Raji (cell line): Measurements from ENCODE around the gene RPS28.

ENCODE experiments used
- POLR2A ChIP-seq: IDR thresholded peaks from 2 replicates; pipeline ENCODE4 v1.6.1; 2011; ENCODE audit warnings: low read depth, low read length, control low read depth; ENCODE audit not compliant: insufficient read depth

RPS28 gene

DNA sequence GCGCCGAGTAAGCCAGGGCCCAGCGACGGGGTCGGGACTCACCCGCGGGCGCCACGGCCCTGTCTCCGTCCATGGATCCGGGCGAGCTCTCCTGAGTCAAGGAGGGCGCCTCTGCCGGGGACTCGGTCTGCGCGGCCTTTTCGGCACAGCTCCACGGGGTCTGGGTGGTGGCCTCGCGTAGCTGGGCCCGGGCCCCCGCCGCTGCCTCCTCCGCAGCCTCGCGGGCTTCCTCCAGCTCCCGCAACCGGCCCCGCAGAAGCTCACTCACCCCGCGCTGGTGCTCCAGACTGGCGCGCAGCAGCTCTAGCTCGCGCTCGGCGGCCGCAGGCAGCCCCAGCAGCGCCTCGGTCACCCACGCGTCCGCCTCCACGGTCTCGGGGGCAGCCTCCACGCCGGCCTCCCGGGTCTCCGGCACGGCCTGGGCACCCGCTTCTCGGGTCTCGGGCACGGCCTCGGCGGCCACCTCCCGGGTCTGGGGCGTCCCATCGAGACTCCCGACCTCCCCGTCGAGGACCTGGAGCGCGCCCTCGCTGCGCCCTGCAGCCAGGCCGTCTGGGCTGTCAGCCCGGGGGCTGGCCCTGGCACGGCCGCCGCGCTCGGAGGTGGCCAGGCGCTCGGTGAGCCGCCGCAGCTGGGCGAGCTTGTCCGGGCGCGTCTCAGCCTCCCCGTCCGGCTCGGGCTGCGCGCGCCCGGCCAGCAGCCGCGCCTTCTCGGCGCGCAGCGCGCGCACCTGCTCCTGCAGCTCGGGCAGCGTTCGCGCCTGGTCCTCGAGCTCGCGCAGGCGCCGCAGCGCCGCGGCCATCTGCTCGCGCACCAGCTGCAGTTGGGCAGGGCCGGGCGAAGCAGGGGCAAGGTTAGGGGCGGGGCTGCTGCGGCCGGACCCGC lies 13.4 kb downstream of the RPS28 start:
- no peak for TF ChIP-seq POLR2A

DNA sequence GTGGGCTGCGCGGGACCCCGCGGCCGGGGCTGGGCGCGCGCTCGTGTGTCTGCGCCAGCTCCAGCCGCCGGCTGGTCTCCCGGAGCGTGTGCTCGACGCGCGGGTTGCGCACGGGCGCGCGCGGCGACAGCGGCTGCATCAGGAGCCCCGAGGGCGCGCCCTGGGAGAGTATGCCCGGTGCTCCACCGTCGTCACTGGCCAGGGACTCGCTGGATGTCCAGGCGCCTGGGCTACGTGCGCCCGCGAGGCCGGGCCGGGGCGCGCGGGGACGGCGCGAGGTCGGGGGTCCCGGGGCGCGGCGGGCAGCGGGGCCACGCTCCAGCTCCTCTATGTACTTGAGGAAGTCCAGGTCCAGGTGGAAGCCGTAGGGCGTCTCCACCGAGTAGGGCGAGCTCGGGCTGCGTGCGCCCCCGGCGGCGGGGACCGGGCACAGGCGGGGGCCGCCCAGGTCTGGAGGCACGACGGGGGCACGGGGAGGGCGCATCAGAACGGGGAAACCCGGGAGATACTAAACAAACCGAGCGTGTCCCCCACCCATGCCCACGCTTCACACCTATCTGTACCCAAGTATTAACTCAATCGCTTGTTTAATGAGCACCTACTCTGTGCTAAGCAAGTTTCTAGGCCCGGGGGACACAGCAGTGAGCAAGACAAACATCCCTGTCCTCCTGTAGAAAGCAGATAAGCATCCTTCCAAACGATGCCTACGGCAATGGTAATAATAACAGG lies 14.2 kb downstream of the RPS28 start:
- no peak for TF ChIP-seq POLR2A

DNA sequence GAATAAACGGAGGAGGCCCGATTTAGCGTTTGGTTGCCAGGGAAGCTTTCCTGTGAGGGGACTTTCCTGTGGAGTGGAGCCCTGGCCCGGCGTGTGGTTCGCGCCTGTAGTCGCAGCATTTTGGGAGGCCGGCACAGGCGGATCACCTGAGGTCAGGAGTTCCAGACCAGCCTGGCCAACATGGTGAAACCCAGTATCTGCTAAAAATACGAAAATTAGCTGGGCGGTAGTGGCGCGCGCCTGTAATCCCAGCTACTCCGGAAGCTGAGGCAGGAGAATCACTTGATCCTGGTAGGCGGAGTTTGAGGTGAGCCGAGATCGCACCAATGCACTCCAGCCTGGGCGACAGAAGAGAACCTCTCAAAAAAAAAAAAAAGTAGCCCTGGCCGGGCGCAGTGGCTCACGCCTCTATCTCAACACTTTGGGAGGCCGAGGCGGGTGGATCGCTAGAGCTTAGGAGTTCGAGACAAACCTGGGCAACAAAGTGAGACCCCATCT lies 14.8 kb downstream of the RPS28 start:
- no peak for TF ChIP-seq POLR2A

DNA sequence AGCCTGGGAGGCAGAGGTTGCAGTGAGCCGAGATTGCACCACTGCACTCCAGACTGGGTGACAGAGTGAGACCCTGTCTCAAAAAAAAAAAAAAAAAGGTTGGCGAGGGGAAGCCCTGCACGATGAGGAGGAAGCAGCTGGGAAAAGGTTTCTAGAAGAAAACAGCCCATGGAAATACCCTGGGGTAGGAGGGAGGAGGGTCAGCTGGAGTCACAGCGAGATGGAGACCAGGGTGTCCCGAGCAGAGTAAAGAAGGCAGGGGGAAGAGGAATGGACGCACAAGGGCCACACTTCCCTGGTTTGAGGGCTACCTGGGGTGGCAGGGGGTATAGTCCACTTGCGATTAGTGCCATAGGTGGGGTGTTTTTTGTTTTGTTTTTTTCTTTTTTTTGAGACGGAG lies 15.4 kb downstream of the RPS28 start:
- no peak for TF ChIP-seq POLR2A

DNA sequence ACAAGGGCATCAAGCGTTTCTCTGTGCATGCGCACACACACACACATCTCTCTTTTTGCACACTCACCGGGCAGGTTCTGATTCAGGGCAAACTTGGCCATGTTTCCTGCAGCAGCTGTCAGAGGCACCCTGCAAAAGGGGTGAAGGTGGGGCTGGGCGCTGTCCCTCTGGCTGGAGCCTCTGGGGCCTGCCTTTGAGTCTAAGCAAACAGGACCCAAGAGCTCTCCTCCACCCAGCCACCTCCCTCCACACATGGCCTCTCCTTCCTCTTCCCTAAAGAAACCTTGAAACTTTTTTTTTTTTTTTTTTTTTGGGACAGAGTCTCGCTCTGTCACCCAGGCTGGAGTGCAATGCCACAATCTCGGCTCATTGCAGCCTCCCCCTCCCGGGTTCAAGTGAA lies 16.4 kb downstream of the RPS28 start:
- TF ChIP-seq POLR2A = no peak

DNA sequence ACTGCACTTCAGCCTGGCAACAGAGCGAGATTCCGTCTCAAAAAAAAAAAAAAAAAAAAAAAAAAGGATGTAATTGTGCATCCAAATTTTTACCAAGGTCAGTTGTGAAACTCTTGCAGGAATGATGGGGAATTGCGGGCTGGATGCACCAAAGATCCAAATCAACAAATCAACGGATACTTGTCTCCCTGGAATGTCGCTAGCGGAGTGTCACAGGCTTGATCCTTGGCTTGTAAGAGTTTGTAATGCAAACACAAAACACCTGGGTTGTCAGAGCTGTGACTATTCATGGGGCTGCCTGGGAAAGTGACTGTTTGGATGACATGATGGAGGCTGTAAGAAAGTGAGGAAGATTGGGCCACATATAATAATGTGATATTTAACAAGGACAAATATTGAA lies 17.5 kb downstream of the RPS28 start:
- no peak for TF ChIP-seq POLR2A

DNA sequence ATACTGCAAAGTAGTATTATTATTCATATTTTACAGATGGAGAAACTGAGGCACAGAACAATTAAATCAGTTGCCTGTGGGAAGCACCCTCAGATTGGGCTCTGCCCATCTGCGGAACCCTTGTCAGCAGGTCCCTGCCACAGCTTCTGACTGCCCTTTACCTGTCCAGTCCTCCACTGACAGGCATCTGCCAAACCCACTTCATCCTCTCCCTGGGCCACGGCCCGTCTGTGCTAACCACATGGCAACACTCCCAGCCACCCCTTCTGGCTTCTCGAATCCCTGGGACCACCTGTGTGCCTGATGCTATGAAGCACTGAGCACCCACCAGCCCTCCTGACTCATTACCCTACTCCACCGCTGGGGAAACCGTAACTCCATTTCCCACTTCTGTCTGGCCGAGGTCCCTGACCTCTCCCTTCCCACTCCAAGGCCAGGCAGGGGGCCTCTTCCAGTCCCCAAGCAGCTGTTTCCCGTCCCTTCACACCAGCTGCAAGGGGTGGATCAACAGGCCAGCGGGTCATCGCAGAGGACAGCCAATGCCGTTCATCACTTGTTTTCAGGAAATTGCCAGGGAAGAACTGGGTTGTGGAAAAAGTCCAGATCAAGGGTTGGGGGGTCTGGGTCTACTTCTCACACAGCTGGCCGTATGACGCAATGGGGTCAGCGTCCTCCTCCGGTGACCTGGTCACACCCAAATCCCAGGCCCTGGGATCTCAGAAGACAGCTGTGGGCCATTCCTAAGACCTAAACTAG lies 19.2 kb downstream of the RPS28 start:
- no peak for TF ChIP-seq POLR2A

DNA sequence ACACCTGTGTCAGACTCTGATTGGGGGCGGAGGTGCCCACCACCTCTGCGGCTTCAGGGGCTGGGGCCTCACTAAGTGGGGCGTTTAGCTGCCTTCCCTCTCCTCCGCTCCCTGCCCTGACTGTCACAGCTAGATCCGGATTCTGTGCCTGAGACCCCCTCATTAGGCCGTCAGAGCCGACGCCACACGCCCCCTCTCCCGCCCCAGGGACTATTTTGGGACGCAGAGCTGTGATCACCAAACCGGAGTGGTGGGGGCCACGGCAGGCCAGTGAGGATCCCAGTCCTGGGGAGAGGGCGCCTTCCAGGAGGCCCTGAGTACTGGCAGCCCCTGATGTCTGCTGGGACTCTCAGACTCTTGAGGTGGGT lies 21.0 kb downstream of the RPS28 start:
- no peak for TF ChIP-seq POLR2A

DNA sequence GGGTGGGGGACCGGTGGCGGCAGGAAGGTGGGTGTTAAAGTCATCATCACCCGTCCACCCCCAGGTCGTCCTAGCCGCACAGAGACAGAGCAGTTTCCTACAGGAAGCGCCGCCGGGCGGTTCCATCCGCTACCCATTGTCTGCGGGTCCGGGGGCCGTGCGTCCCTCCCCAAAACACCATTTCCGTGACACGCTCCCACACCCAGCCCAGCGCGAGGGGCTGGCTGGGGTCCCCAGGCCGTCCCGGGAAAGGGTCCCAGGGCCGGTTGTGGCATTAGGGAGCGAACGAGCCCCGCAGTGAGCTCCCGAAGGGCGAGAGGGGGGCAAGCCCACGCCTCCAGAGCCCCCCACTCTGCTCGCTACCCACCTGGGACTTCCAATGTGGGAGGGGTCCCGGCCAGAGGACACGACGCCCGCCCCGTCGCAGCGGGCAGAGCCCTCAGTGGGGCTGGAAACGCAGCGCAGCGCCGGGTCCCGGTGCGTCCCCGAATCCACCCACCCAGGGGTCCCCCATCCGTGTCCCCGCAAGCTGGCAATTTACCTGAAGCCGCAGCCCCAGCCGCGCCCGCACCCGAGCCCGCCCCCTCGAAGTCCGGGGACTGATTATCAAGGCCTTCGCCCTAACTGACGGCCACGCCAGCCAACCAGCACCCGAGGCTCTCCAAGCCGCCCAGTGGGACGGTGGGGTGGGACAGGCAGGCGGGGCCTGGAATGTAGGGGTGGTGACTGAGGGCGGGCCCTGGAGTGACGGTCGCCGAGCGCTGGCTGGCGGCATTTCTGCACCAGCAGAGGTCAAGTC lies 21.6 kb downstream of the RPS28 start, which contains the start of gene KANK3:
Gene KANK3 (minus strand): TSS at position 579 of the 799 bp plus-strand sequence. CDS start 5,434 bp downstream, outside the sequence.
- TF ChIP-seq POLR2A = no peak

DNA sequence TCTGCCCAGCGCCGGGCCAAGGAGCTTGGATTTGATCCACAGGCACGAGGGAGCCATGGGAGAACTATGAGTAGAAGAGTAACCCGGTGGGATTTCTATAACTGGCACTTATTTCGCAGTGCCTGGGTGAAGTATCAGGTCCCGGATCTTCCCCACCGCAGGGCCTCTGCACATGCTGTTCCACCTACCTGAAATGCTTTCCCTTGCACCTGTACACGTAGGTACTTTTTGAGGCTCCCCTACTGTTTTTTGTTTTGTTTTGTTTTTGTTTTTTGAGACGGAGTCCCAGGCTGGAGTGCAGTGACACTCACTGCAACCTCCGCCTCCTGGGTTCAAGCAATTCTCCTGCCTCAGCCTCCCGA lies 22.2 kb downstream of the RPS28 start:
- no peak for TF ChIP-seq POLR2A

DNA sequence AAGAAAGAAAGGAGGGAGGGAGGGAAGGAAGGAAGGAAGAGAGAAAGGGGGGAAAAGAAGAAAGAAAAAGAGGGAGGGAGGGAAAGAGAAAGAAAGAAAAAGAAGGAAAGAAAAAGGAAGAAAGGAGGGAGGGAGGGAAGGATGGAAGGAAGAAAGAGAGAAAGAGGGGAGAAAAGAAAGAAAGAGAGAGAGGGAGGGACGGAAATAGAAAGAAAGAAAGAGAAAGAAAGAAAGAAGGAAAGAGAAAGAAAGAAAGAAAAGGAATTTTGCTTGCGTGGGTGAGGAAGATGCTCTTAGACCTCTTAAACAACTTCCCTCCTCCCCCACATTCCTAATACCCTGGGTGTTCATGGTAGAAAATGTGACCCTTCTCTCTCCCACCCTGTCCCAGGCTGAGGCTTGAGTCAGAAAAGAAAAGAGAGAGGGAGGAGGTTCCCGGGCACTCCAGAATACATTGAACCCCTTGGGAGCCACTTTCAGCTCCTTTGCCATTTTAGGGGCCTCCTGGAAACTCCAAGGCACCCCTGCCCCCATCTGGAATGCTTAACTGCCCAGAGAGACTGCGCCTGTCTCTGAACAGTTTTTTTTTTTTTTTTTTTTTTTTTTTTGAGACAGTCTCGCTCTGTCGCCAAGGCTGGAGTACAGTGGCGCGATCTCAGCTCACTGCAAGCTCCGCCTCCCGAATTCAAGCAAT lies 31.0 kb downstream of the RPS28 start:
- no peak for TF ChIP-seq POLR2A

DNA sequence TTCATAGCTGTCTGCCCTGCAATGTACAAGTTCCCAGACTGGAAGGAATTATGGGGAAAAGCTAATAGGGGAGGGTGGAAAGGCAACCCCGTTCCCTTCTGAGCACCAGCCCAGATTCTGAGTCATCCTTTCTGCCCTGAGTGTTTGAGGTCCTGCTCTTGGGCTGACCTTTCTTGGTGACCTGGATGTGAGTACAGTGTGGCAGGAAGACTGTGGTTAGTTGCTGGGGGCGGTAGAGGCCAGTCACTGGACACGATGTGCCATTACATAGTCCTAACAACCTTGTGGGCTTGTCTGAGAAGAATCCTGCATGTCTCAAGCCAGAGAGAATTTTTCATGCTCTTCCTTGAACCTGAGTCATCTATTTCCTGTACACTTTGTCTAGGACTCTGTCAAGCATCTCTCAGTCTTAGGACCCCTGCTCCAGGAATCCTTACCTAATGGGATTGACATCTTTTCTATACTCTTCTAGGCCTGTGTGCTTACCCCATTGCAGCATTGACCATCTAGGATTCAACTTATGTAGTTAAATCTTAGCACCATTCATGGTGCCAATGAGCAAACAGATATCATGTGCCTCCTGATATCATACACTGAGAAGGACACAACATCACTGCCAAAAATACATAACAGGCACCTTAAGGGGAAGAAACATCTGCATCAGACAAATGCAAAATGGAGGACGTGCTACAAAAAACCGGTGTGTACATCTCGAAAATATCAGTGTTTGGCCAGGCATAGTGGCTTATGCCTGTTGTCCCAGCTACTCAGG lies 34.5 kb downstream of the RPS28 start:
- TF ChIP-seq POLR2A = no peak

DNA sequence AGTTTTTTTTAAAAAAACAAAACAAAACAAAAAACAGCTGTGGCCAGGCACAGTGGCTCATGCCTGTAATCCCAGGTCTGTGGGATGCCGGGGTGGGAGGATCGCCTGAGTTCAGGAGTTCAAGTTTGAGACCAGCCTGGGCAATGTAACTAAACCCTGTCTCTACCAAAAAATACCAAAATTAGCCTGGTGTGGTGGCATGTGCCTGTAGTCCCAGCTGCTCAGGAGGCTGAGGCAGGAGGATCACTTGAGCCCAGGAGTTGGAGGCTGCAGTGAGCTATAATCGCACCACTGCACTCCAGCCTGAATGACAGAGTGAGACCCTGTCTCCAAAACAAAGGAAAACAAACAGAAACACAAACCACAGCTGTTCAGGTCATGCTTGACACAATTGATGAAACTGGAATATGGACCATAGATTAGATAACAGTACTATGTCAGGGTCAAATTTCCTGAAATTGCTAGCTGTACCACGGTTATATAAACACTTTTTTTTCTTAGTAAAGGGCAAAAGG lies 35.8 kb downstream of the RPS28 start:
- no peak for TF ChIP-seq POLR2A
